Endothelial cell of umbilical vein (primary cell): ENCODE results near the gene FRYL. TPM values are rescaled to one million over a fixed set of nuclear protein-coding genes. Genes with fewer than 3 reads are reported as not detected.

Experiments
- BruUV-seq: library from RNA; stranded (reverse); fragments of 400-500 nt; replicated peaks from 2 replicates; lab custom pipeline; 2021; lab: Mats Ljungman, UMichigan
- CTCF ChIA-PET: fragments of 300-600, 350-600 bp; sonication (Branson Sonifier 250); formaldehyde crosslinking; loops from one replicate; lab custom pipeline; 2021; ENCODE audit warnings: antibody characterized with exemption, inconsistent platforms; lab: Charles Lee
- POLR2A ChIA-PET: fragments of 300-600, 350-600 bp; sonication (Branson Sonifier 250); formaldehyde crosslinking; loops from one replicate; lab custom pipeline; 2021; ENCODE audit warnings: antibody characterized with exemption, inconsistent platforms; lab: Charles Lee
- DNase-seq: peaks from one replicate; pipeline ENCODE4 v3.0.0-alpha.2; 2011; ENCODE audit warnings: low read depth, low spot score
- FAIRE-seq: peaks from 2 replicates; lab custom pipeline; 2011; peaks lifted over from hg19 to GRCh38; lab: Jason Lieb, UNC
- H2AFZ ChIP-seq: 2 replicates; pipeline ENCODE4 v1.6.0; 2012; ENCODE audit warnings: low read depth, low read length, control low read depth, inconsistent platforms
- H3K27ac ChIP-seq: 2 replicates; pipeline ENCODE4 v1.5.1; 2011; ENCODE audit warnings: low read depth, mild to moderate bottlenecking, control low read depth, low read length, moderate library complexity; ENCODE audit not compliant: insufficient read depth
- H3K27me3 ChIP-seq, 2 experiments: 2 replicates each; pipeline versions ENCODE4 v1.6.0 to v1.6.1; 2011; ENCODE audit warnings: low read length in 2 of 2, mixed read lengths in 1 of 2; ENCODE audit not compliant: control insufficient read depth in 2 of 2, insufficient read depth in 2 of 2
- H3K36me3 ChIP-seq, 2 experiments: 2 replicates in 1 of 2; 3 replicates in 1 of 2; pipeline ENCODE4 v1.5.1; 2011; ENCODE audit warnings: low read length in 2 of 2, mild to moderate bottlenecking in 1 of 2, moderate library complexity in 1 of 2; ENCODE audit not compliant: control insufficient read depth in 2 of 2, insufficient read depth in 2 of 2; ENCODE audit errors: extremely low read depth in 1 of 2
- H3K4me1 ChIP-seq: 3 replicates; pipeline ENCODE4 v1.5.1; 2011; ENCODE audit warnings: mild to moderate bottlenecking, low read length; ENCODE audit not compliant: control insufficient read depth, insufficient read depth; ENCODE audit errors: extremely low read depth
- H3K4me2 ChIP-seq: 2 replicates; pipeline ENCODE4 v1.6.1; 2011; ENCODE audit warnings: low read length, control low read depth, mixed read lengths; ENCODE audit not compliant: insufficient read depth
- H3K4me3 ChIP-seq, 3 experiments: fragments of 200-600 bp in 1 of 3; sonication (generic), shearing (Covaris generic) in 1 of 3; replicated peaks in 1 of 3; 2 replicates each; pipeline ENCODE4 v1.5.1; 2011 to 2016; ENCODE audit warnings: control low read depth in 3 of 3, low read length in 3 of 3, mild to moderate bottlenecking in 2 of 3, inconsistent platforms in 1 of 3, low read depth in 1 of 3, moderate library complexity in 1 of 3; ENCODE audit not compliant: insufficient read depth in 1 of 3
- H3K79me2 ChIP-seq: 2 replicates; pipeline ENCODE4 v1.6.0; 2012; ENCODE audit warnings: low read length, inconsistent platforms; ENCODE audit not compliant: control insufficient read depth, insufficient read depth
- H3K9ac ChIP-seq: replicated peaks from 2 replicates; pipeline ENCODE3; 2011; ENCODE audit warnings: low read length, control low read depth; ENCODE audit not compliant: insufficient read depth; ENCODE audit errors: extremely low read depth
- H3K9me1 ChIP-seq: replicated peaks from 3 replicates; pipeline ENCODE4 v1.6.0; 2011; ENCODE audit warnings: mild to moderate bottlenecking, low read length; ENCODE audit not compliant: control insufficient read depth, insufficient read depth; ENCODE audit errors: extremely low read depth
- H3K9me3 ChIP-seq: replicated peaks from 2 replicates; pipeline ENCODE4 v1.5.1; 2012; ENCODE audit warnings: low read length, inconsistent platforms; ENCODE audit not compliant: control insufficient read depth, insufficient read depth
- H4K20me1 ChIP-seq: replicated peaks from 2 replicates; pipeline ENCODE3; 2011; ENCODE audit warnings: mild to moderate bottlenecking, low read length; ENCODE audit not compliant: control insufficient read depth, insufficient read depth; ENCODE audit errors: extremely low read depth
- EZH2 ChIP-seq: IDR thresholded peaks from 2 replicates; pipeline ENCODE4 v1.6.1; 2012; ENCODE audit warnings: borderline replicate concordance, low read depth, mild to moderate bottlenecking, moderate library complexity, low read length, inconsistent platforms; ENCODE audit not compliant: severe bottlenecking
- FOS ChIP-seq: IDR thresholded peaks from 2 replicates; pipeline ENCODE4 v1.6.1; 2011; ENCODE audit warnings: mild to moderate bottlenecking, low read length, moderate library complexity, borderline replicate concordance; ENCODE audit not compliant: insufficient read depth
- GATA2 ChIP-seq: IDR thresholded peaks from 2 replicates; pipeline ENCODE4 v1.7.0; 2011; ENCODE audit warnings: low read depth, mild to moderate bottlenecking, moderate library complexity, mixed read lengths, low read length; ENCODE audit not compliant: insufficient read length, insufficient read depth
- JUN ChIP-seq: IDR thresholded peaks from 2 replicates; pipeline ENCODE4 v1.6.1; 2011; ENCODE audit warnings: borderline replicate concordance, low read depth; ENCODE audit not compliant: insufficient read length, insufficient read depth
- MAX ChIP-seq: IDR thresholded peaks from 2 replicates; pipeline ENCODE4 v1.6.1; 2011; ENCODE audit not compliant: insufficient read depth, insufficient read length
- MYC ChIP-seq: IDR thresholded peaks from one replicate; pipeline ENCODE4 v1.6.1; 2011; ENCODE audit warnings: mild to moderate bottlenecking, low read depth, low read length
- POLR2A ChIP-seq: IDR thresholded peaks from 2 replicates; pipeline ENCODE4 v1.6.1; 2012; ENCODE audit warnings: low read depth, mild to moderate bottlenecking, control low read depth, low read length
- POLR2AphosphoS5 ChIP-seq: IDR thresholded peaks from 2 replicates; pipeline ENCODE4 v1.6.1; 2012; ENCODE audit warnings: low read depth, mild to moderate bottlenecking, control low read depth, low read length, moderate library complexity; ENCODE audit not compliant: insufficient read depth
- dilution Hi-C: fragments of 300-500 bp; cut with MboI; formaldehyde crosslinking; loops from one replicate; pipeline ENCODE4 v1.15.0; 2019; ENCODE audit warnings: low sequenced_read_pairs; ENCODE audit not compliant: extremely low pct_ligation_motif_present
- intact Hi-C: fragments of 100-400 bp; cut with micrococcal nuclease; formaldehyde crosslinking; loops from one replicate; pipeline ENCODE4 v1.10.0; 2022
- polyA plus RNA-seq, 4 experiments: library from polyadenylated mRNA; depleted of rRNA in 3 of 4; stranded (reverse) in 3 of 4; unstranded in 1 of 4; fragments of >200 nt; gene quantifications; 2 replicates each; pipeline versions ENCODE4 v1.2.1 to v1.2.3, GENCODE V29; 2011 to 2012; ENCODE audit warnings: missing spikeins in 1 of 4
- total RNA-seq: library from RNA; stranded (reverse); gene quantifications from 2 replicates; pipeline ENCODE4 v1.2.3, GENCODE V29; 2021
- TF ChIP-seq, protein P1 (sequence below), 2 donors: IDR thresholded peaks; 1 replicate in 1 of 2; 2 replicates in 1 of 2; pipeline ENCODE4 v1.5.1; 2011; ENCODE audit warnings: low read length in 2 of 2, mild to moderate bottlenecking in 2 of 2, moderate library complexity in 2 of 2, control low read depth in 1 of 2, inconsistent platforms in 1 of 2, low read depth in 1 of 2; ENCODE audit not compliant: insufficient read depth in 1 of 2; ENCODE audit errors: extremely low read depth in 1 of 2

Gene FRYL
- total and polyA plus RNA-seq, 2 donors (not counting 3 experiments of a cell fraction or from before 2014, with no cell fraction given): 17.0 to 84.9 TPM

DNA sequence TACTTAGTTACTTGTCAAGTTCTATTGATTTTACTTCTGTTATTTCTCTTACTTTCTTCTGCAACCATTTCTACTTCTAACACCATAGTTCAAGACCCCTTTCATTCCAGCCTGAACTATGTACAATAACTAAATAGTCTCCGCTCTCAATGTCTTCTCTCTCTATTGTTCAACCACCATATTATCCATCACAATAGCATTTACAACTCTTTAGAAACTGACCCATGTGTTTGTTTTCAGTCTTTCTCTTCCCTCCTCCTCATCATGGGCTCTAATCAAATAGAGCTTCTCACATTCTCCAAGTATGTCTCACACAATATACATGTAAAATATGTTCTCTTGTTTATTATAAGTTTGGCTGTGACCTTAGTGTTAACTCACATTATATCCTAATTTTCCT lies 146.4 kb downstream of the FRYL start:
- no peak for FAIRE-seq
- dilution Hi-C loops: no loop called here

More for the DNA sequence above, 146.4 kb downstream of the FRYL start:
- Histone ChIP-seq H2AFZ (no peak overlapping the region), H3K4me1 (peaks cover 30% of the 10 kb centered on the region), H3K9me3 (no peaks in the 10 kb centered on the region), H3K27me3 (no peaks in the 10 kb centered on the region), H3K4me3 (no peak overlapping the region), H3K36me3 (peaks cover 0 to 2% of the 10 kb centered on the region in 2 experiments), H3K4me2 (no peak overlapping the region), H4K20me1 (peaks cover 3% of the 10 kb centered on the region), H3K79me2 (peaks cover 35% of the 10 kb centered on the region), H3K9me1 (no peaks in the 10 kb centered on the region), H3K27ac (no peak overlapping the region), H3K9ac (no peak overlapping the region)
- no peak for TF ChIP-seq POLR2A
- TF ChIP-seq JUN: no peak
- no peak for TF ChIP-seq EZH2
- no peak for TF ChIP-seq MYC
- no peak for TF ChIP-seq POLR2AphosphoS5
- TF ChIP-seq, protein P1, sequence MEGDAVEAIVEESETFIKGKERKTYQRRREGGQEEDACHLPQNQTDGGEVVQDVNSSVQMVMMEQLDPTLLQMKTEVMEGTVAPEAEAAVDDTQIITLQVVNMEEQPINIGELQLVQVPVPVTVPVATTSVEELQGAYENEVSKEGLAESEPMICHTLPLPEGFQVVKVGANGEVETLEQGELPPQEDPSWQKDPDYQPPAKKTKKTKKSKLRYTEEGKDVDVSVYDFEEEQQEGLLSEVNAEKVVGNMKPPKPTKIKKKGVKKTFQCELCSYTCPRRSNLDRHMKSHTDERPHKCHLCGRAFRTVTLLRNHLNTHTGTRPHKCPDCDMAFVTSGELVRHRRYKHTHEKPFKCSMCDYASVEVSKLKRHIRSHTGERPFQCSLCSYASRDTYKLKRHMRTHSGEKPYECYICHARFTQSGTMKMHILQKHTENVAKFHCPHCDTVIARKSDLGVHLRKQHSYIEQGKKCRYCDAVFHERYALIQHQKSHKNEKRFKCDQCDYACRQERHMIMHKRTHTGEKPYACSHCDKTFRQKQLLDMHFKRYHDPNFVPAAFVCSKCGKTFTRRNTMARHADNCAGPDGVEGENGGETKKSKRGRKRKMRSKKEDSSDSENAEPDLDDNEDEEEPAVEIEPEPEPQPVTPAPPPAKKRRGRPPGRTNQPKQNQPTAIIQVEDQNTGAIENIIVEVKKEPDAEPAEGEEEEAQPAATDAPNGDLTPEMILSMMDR (IDR thresholded peaks at IDR 0.05; ENCODE audit: extremely low read depth in 1 of 2, insufficient read depth in 1 of 2, low read depth in 1 of 2, low read length in 2 of 2): no peak
- no peak for TF ChIP-seq FOS
- TF ChIP-seq GATA2: no peak
- TF ChIP-seq MAX: no peak
- no peak for DNase-seq
- no TSS peak for BruUV-seq
- intact Hi-C loops: no loop called here
- ChIA-PET CTCF (interaction anchor here (1.1 kb wide), 1 partner anchor 9 kb away, joined by 3 read pairs; no protein-coding TSS in a partner anchor), POLR2A (no interaction called here)
